Measurements from ENCODE around the gene CPZ. TPM values are rescaled to one million over a fixed set of nuclear protein-coding genes. Genes with fewer than 3 reads are reported as not detected.

Gene CPZ
- total RNA-seq, 2 experiments from 2014 or later: 0.21 to 0.23 TPM

DNA sequence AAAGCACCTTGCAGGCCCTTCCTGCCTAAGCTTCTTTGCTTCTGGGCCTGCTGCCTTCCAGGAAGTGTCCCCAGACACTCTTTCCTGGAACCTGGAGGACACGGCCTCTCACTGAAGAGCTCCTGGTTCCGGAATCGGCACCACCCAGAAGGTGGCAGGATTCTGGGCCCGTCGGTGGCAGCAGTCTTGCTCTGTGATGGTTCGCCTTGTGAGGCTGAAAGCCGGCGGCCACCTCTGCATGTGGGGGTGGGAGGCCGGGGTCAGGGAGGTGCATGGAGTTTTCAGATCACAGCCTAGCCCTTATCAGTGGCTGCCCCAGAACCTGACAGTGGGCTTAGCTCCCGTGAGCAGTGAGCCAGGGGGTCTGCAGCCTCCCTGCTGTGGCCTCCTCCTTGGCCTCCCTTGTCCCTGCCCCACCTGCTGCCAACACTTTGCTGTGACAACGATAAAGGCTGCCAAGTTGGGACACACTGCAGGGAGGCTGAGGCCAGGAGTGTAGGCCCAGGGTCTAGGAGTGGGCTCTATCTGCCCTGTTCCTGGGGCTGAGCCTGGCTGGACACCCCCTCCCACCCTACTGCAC lies 43.1 kb upstream of the CPZ start:
- ChIA-PET CTCF (no interaction called here), POLR2A (interaction anchor here (0.6 kb wide), 1 partner anchor 26 kb away, joined by 3 read pairs; no protein-coding TSS in a partner anchor)
- Mint-ChIP-seq H3K9me3 (ENCODE audit: insufficient read depth) (no peaks in the 10 kb centered on the region), H3K4me1 (ENCODE audit: low read depth) (no peaks in the 10 kb centered on the region), H3K36me3 (ENCODE audit: low read depth) (no peaks in the 10 kb centered on the region), H3K27ac (no peak overlapping the region), H3K4me3 (no peak overlapping the region), H3K27me3 (ENCODE audit: low read depth) (no peaks in the 10 kb centered on the region)
- ATAC-seq: no peak
- DNase-seq: no peak

DNA sequence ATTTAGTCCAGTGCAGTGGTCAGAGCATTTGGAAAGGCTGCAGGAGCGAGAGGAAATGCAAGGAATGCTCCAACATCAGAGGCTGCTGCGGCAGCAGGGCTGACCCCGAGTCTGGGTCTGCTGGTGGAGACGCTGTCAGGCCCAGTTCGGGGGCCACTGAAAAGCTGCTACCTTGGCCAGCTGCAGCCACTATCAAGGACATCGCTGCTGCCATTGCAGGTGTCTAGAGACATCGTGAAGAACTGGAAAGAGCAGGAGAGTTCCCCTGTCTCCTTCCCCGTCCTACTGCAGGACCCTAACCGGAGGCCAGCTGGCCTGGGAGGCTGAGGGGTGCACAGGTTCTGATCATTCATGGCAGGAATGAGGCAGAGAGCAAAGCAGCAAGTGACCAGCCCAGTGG lies 41.9 kb upstream of the CPZ start:
- Mint-ChIP-seq H3K9me3 (ENCODE audit: insufficient read depth) (no peaks in the 10 kb centered on the region), H3K4me3 (no peak overlapping the region), H3K36me3 (ENCODE audit: low read depth) (no peaks in the 10 kb centered on the region), H3K27ac (no peak overlapping the region), H3K27me3 (ENCODE audit: low read depth) (no peaks in the 10 kb centered on the region), H3K4me1 (ENCODE audit: low read depth) (no peaks in the 10 kb centered on the region)
- no peak for DNase-seq
- CTCF ChIA-PET: no interaction called here
- POLR2A ChIA-PET: no interaction called here
- no peak for ATAC-seq

DNA sequence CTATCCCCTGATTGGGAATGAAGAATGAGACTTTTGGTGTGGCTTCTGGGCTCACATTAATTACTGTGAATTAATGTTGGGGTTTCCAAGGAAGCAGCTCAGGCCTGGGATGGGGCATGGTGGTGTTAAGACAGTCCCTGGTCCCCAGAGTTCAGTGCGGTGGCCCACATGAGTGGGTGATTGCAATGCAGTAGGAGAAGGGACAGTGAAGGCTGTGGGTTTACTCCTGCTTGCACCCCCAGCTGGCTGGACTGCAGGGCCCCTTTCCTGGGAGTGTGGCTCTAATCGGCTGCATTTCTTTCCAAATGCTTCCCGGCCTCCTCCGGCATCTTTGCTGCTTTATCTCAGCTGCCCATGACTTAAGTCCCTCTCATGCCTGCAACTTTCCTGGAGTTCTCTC lies 40.5 kb upstream of the CPZ start:
- ATAC-seq (no peak), DNase-seq (no peak)
- Mint-ChIP-seq H3K4me3 (no peak overlapping the region), H3K9me3 (ENCODE audit: insufficient read depth) (no peaks in the 10 kb centered on the region), H3K36me3 (ENCODE audit: low read depth) (no peaks in the 10 kb centered on the region), H3K27ac (no peak overlapping the region), H3K4me1 (ENCODE audit: low read depth) (no peaks in the 10 kb centered on the region), H3K27me3 (ENCODE audit: low read depth) (no peaks in the 10 kb centered on the region)
- ChIA-PET CTCF (no interaction called here), POLR2A (no interaction called here)

DNA sequence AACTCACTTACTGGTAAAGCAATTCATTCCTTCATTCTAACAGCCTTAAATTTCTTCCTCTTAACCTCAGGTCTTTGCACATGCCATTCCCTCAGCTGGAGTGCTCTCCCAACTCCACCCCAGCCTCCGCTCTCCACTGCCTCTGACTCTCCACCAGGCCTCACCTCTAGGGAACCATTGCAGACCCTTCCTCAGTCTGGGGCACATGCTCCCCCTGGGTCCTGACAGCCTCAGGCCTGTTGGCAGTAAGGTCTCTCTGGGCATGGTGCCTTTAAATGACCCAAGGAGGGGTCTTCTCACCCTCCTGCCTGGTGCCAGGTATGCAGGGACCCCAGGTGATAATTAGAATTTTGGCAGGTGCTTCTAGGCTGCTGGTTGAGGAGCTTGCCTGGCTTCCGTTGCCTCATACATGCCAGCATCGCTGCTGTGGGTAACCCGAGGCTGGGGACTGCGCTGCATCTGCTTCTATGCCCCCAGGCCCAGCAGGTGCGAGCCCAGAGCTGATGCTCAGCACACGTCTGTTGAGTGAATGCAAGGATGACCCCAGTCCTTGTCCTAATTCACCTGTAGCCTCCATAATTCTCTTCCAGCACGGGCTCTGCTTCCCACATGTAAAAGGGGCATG lies 39.9 kb upstream of the CPZ start:
- H3K4me1 Mint-ChIP-seq (ENCODE audit: low read depth): no peaks in the 10 kb centered on the region
- ChIA-PET POLR2A (no interaction called here), CTCF (no interaction called here)
- H3K9me3 Mint-ChIP-seq (ENCODE audit: insufficient read depth): no peaks in the 10 kb centered on the region
- H3K27me3 Mint-ChIP-seq (ENCODE audit: low read depth): no peaks in the 10 kb centered on the region
- H3K36me3 Mint-ChIP-seq (ENCODE audit: low read depth): no peaks in the 10 kb centered on the region
- H3K4me3 Mint-ChIP-seq: no peak overlapping the region
- ATAC-seq: no peak
- H3K27ac Mint-ChIP-seq: no peak overlapping the region
- DNase-seq: no peak

DNA sequence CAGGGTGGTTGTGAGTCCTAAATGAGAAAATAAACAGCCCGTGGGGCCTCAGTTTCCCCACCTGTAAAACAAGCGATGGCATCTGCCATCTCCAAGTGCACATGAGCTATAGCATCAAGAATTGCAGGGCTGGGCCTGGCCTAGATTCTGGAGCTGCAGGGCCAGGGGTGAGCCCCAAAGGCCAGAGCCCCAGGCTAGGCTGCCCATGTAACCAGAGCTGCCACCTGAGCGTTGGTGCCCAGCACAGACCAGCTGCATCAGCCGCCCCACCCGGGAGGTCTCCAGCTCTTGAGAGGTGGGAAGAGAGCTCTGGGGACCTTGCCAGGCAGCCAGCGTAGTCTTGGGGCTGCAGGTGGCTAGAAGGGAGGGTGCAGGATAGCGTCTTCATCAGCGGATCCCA lies 39.3 kb upstream of the CPZ start:
- CTCF ChIA-PET: no interaction called here
- ATAC-seq (no peak), DNase-seq (no peak)
- Mint-ChIP-seq H3K4me3 (no peak overlapping the region), H3K27me3 (ENCODE audit: low read depth) (no peaks in the 10 kb centered on the region), H3K9me3 (ENCODE audit: insufficient read depth) (no peaks in the 10 kb centered on the region), H3K36me3 (ENCODE audit: low read depth) (no peaks in the 10 kb centered on the region), H3K4me1 (ENCODE audit: low read depth) (no peaks in the 10 kb centered on the region), H3K27ac (no peak overlapping the region)
- POLR2A ChIA-PET: no interaction called here

DNA sequence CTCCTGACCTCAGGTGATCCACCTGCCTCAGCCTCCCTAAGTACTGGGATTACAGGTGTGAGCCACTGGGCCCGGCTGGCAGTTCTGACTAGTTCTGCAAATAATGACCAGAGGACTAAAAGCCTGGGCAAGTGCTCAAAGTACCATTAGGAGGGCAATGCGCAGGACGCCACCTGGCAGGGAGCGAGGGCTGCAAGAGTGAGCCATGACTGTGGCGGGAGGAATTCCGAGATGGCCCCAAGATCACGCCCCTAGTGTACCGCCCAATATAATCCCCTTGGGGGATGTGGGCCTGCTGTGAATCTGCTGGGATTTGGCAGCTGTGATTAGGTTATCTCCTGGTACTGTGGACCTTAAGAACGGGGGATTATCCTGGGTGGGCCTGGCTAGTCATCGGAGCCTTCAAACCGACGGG lies 38.6 kb upstream of the CPZ start:
- no peak overlapping the region for H3K4me3 Mint-ChIP-seq
- DNase-seq (no peak), ATAC-seq (no peak)
- H3K4me1 Mint-ChIP-seq (ENCODE audit: low read depth): no peaks in the 10 kb centered on the region
- H3K27me3 Mint-ChIP-seq (ENCODE audit: low read depth): no peaks in the 10 kb centered on the region
- ChIA-PET CTCF (no interaction called here), POLR2A (no interaction called here)
- no peaks in the 10 kb centered on the region for H3K36me3 Mint-ChIP-seq (ENCODE audit: low read depth)
- H3K27ac Mint-ChIP-seq: no peak overlapping the region
- no peaks in the 10 kb centered on the region for H3K9me3 Mint-ChIP-seq (ENCODE audit: insufficient read depth)

DNA sequence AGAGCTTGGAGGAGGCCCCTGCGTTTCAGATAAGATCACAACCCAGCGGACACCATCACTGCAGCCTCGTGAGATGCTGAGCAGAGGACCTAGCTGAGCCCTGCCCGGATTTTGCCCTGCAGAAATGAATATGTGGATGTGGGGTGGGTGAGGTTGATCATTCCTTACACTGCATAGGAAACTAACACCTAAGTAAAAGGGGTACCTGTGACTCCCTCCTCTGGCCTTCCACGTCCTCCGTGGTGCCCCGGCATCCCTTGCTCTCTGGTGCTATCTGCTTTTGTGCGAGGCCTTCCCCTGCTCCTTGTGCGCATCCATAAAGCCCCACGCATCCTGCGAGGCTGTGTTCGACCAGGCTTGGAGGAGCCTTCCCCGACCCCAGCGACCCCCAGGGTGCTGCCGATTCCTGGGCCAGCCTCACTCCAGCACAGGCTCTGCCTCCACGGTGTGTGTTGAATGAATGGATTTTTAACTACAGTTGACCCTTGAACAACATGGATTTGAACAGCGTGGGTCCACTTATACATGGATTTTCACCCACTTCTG lies 37.9 kb upstream of the CPZ start:
- CTCF ChIA-PET: no interaction called here
- Mint-ChIP-seq H3K9me3 (ENCODE audit: insufficient read depth) (no peaks in the 10 kb centered on the region), H3K4me1 (ENCODE audit: low read depth) (no peaks in the 10 kb centered on the region), H3K27me3 (ENCODE audit: low read depth) (no peaks in the 10 kb centered on the region), H3K36me3 (ENCODE audit: low read depth) (no peaks in the 10 kb centered on the region), H3K4me3 (no peak overlapping the region), H3K27ac (no peak overlapping the region)
- POLR2A ChIA-PET: no interaction called here
- DNase-seq (no peak), ATAC-seq (no peak)

DNA sequence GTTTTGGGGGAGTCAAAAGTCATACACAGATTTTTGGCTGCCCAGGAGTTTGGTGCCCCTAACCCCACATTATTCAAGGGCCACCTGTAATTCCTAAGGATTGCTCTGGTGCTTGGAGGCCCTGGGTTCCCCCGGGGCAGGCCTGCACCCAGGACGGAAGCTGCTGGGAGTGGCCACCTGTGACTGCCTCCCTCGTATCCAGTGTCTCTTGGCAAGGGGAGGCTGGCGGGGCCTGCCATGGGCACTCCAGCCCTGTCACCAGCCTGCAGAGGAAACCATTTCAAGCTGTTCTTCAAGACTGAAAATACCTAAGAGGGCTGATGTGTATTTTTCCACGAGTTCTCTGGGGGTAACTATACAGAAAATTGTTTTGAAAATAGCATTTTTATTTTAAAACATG lies 36.8 kb upstream of the CPZ start:
- Mint-ChIP-seq H3K27me3 (ENCODE audit: low read depth) (no peaks in the 10 kb centered on the region), H3K4me1 (ENCODE audit: low read depth) (no peaks in the 10 kb centered on the region), H3K9me3 (ENCODE audit: insufficient read depth) (no peaks in the 10 kb centered on the region), H3K27ac (no peak overlapping the region), H3K36me3 (ENCODE audit: low read depth) (no peaks in the 10 kb centered on the region), H3K4me3 (no peak overlapping the region)
- DNase-seq (no peak), ATAC-seq (no peak)
- POLR2A ChIA-PET: no interaction called here
- CTCF ChIA-PET: no interaction called here

DNA sequence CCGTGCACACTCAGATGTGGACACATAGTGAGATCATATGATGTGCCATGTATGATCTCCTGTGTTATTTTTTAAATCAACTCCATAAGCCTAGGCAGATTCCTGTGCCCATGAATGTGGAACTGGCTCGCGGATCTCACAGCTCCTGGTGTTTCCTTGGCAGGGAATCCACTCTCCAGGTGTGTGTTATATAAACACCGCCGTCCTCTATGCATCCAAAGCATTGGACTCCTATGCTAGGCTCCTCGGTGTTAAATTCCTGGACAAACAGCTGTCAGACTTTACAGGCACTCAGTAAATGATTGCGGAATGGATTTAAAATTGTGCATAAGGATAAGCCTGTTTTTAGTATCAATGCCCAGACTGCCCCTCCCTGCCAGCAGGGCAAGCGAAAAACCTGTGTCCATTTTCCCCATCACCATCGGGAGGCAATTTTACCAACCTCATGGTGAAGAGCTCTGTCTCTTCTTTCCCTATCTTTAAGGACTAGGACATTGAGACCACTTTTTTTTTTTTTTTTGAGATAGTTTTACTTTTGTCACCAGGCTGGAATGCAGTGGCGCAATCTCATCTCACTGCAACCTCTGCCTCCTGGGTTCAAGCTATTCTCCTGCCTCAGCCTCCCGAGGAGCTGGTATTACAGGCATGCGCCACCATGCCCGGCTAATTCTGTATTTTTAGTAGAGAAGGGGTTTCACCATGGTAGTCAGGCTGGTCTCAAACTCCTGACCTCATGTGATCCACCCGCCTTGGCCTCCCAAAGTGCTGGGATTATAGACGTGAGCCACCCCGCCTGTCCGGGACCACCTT lies 36.0 kb upstream of the CPZ start:
- no peak for ATAC-seq
- H3K4me3 Mint-ChIP-seq: no peak overlapping the region
- ChIA-PET POLR2A (no interaction called here), CTCF (no interaction called here)
- H3K9me3 Mint-ChIP-seq (ENCODE audit: insufficient read depth): no peaks in the 10 kb centered on the region
- DNase-seq: no peak
- no peaks in the 10 kb centered on the region for H3K36me3 Mint-ChIP-seq (ENCODE audit: low read depth)
- no peaks in the 10 kb centered on the region for H3K4me1 Mint-ChIP-seq (ENCODE audit: low read depth)
- no peak overlapping the region for H3K27ac Mint-ChIP-seq
- peaks cover 1% of the 10 kb centered on the region for H3K27me3 Mint-ChIP-seq (ENCODE audit: low read depth)

DNA sequence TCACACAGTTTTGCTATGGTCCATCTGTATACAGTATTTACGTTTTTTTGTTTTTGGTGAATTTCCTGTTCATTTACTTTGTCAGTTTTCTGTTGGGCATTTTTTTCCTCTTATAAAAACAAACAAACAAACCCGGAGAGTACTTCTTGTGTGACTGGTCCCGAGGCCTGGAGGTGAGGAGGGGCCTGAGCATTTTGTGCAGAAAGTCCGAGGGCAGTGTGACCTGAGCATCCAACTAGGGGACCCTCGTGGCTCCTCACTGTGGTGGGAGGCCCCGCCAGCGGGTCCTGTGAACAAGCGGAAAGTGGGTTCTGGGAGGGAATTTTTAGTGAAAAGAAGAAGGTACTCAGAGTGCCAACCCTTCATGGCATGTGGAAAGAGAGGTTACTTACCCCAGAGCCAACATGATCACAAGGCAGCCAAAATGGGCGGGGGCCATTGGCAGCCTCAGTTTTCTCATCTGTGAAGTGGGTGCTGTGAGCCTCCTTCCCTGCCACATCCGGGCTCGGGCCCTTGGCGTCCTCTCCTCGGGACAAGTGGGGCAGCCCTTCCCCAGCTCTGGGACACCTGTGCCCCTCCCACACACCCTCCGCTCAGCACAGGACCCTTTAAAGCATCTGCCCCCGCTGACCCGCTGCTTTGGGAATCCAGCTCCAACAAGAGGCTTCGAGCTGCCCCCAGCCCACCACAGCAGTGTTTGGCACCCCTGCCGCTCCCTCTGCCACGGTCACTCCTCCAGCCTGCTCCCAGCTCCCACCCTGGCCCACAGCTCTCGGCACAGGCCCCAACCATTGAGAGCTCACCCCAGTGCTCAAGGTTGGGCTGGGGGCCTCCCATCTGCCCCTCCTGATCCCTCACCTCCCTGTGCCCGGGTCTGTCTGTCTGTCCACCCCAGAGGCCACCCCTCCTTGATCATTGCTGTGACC lies 35.2 kb upstream of the CPZ start:
- ChIA-PET CTCF (no interaction called here), POLR2A (no interaction called here)
- ATAC-seq (no peak), DNase-seq (no peak)
- H3K36me3 Mint-ChIP-seq (ENCODE audit: low read depth): no peaks in the 10 kb centered on the region
- H3K27ac Mint-ChIP-seq: no peak overlapping the region
- H3K9me3 Mint-ChIP-seq (ENCODE audit: insufficient read depth): no peaks in the 10 kb centered on the region
- H3K4me3 Mint-ChIP-seq: no peak overlapping the region
- H3K4me1 Mint-ChIP-seq (ENCODE audit: low read depth): no peaks in the 10 kb centered on the region
- H3K27me3 Mint-ChIP-seq (ENCODE audit: low read depth): peaks cover 4% of the 10 kb centered on the region

DNA sequence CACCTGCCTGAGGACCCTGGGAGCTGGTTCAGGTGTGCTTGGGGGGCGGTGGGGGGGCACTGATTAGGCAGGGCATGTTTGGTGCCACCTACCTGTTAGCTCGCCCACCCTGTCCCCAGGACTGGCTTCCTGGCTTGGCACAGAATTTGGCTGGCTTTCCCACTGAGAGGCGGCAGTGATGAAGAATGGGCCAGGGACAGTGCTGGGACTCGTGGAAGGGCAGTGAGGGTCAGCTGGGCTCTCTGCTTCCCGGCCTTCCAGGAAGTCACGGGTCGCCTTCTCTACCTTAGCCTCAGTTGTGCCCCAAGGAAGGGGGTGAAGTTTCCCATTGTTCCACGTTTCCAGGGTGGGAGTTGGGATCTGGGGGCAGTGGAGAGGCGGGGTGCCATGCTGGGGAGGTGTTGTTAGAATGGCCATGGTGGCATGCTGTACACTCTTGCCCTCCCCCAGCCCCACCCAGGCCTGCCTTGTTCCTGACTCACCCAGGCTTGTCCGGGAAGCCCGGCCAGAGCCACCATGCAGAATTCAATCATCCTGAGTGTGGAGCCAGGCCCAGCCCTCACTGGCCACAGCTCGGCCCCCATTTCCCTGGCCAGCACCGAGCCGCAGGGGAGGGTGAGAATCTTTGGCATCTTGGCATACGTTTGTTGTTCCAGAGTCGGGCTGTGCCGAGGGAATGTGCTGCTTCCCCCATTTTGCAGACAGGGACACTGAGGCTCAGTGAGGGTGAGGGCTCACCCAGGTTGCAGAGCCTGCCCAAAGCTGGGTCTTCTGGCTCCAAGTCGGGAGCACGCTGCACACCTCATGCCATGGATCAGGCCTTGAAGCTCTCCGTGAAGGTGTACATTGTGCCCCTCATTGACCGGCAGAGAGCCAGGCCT lies 34.2 kb upstream of the CPZ start:
- H3K4me1 Mint-ChIP-seq (ENCODE audit: low read depth): no peaks in the 10 kb centered on the region
- no peak overlapping the region for H3K27ac Mint-ChIP-seq
- H3K9me3 Mint-ChIP-seq (ENCODE audit: insufficient read depth): no peaks in the 10 kb centered on the region
- DNase-seq: no peak
- no peak overlapping the region for H3K4me3 Mint-ChIP-seq
- ATAC-seq: no peak
- H3K36me3 Mint-ChIP-seq (ENCODE audit: low read depth): no peaks in the 10 kb centered on the region
- peaks cover 4% of the 10 kb centered on the region for H3K27me3 Mint-ChIP-seq (ENCODE audit: low read depth)
- CTCF ChIA-PET: no interaction called here
- POLR2A ChIA-PET: no interaction called here

Measured in activated CD8-positive, alpha-beta T cell treated with anti-CD3 and anti-CD28 coated beads, Interleukin-2, amount 10 ng/mL, durations not matched to agents 7 days and 5 days (primary cell).